Activated CD8-positive, alpha-beta memory T cell treated with anti-CD3 and anti-CD28 coated beads, Interleukin-2, amount 50 U/mL, for 24 hours (primary cell): ENCODE measurements around the gene ZNF598.
"Not testable (repeated sequence)": the region's sequence is repeated elsewhere in the genome, so short reads cannot be mapped to it uniquely, and the experiment has no call there.

Source experiments
- DNase-seq: peaks from one replicate; pipeline ENCODE4 v3.0.0-alpha.2; 2020; ENCODE audit errors: extremely low read depth

ZNF598 gene

GRCh38 chr16:2028620-2029220, 19.1 kb upstream of the ZNF598 start:
- no peak for DNase-seq

GRCh38 chr16:2028146-2028545, 18.5 kb upstream of the ZNF598 start:
- no peak for DNase-seq

GRCh38 chr16:2027024-2028010, 17.7 kb upstream of the ZNF598 start:
- no peak for DNase-seq

DNA sequence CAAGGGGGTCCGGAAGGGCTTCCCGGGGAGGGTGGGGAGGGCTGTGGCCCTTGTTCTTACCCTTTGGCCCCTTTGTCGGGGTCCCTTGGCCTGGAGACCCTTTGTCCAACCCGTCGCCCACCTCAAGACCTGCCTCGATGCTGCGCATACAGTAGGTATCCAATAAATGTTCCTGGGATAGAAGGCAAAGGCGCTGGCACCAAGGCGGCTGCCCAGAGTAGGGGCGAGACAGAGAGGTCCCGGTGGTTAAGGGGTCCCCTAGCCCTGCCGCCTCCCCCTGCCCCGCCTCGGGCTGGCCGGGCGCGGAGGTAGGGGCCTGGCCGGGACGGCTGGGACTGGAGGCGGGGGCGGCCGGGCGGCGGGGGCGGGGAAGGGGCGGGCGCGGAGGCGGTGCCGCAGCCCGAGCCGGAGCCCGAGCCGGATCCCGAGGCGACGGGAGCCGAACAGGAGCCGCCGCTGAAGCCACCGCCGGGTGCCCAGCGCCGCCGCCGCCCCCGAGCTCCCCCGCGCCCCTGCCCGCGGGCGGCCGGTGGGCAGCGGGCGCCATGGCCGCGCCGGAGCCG, 16.9 kb upstream of the ZNF598 start, which contains the start of gene NHERF2:
NHERF2 (plus strand) TSS at position 442 of the 563 bp plus-strand sequence; CDS start at position 546, 104 bp downstream.
- DNase-seq, result no peak

DNA sequence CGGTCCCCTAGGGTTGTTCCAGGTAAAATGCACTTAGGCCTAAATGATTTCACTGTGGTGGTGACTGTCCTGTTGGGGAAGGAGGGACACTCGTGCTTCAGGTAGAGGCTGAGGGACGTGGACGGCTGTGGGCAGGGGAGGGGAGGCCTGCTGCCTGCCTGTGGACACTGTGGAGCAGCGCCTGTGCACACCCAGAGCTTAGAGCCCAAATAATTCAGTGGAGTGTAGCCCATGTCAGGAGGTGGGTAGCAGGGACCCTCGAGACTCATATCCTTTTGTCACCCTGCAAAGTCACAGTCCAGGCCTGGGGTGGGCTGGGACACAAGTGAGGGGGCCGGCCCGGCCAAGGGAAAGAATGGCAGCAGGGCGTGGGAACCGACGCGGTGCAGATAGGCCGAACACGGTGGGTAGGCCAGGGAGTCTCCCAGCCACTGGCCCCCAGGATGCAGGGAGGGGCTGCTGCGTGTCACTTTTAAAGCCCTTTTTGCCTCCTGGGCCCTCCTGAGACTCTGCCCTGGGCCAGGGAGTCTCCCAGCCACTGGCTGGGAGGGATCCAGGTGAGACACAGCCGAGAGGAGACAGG, 16.3 kb upstream of the ZNF598 start:
- no peak for DNase-seq

DNA sequence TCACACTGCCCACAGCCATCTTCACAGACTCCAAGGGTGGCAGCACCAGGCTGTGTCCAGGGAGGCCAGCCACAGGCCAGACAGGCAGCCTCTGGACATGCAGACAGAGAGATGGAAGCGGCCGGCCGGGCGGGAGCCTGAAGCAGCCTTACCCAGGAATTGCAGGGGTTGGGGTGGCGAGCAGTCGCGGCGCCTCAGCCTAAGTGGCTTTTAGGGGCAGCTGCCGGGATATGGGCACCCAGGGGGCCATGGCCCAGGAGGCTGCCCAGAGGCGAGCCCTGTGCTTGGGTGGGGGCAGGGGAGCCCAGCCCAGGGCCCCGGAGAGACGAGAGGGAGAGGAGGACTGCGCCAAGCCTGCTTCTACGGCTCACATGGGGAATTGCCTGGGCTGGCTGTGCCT, 15.6 kb upstream of the ZNF598 start:
- no peak for DNase-seq

- no peak for DNase-seq
Measured at GRCh38 chr16:2024032-2024420, 14.4 kb upstream of the ZNF598 start.

- DNase-seq, result peak; percentile 77
Measured at GRCh38 chr16:2023092-2024031, 13.7 kb upstream of the ZNF598 start.

GRCh38 chr16:2022723-2023091, 13.1 kb upstream of the ZNF598 start:
- DNase-seq, result no peak

DNA sequence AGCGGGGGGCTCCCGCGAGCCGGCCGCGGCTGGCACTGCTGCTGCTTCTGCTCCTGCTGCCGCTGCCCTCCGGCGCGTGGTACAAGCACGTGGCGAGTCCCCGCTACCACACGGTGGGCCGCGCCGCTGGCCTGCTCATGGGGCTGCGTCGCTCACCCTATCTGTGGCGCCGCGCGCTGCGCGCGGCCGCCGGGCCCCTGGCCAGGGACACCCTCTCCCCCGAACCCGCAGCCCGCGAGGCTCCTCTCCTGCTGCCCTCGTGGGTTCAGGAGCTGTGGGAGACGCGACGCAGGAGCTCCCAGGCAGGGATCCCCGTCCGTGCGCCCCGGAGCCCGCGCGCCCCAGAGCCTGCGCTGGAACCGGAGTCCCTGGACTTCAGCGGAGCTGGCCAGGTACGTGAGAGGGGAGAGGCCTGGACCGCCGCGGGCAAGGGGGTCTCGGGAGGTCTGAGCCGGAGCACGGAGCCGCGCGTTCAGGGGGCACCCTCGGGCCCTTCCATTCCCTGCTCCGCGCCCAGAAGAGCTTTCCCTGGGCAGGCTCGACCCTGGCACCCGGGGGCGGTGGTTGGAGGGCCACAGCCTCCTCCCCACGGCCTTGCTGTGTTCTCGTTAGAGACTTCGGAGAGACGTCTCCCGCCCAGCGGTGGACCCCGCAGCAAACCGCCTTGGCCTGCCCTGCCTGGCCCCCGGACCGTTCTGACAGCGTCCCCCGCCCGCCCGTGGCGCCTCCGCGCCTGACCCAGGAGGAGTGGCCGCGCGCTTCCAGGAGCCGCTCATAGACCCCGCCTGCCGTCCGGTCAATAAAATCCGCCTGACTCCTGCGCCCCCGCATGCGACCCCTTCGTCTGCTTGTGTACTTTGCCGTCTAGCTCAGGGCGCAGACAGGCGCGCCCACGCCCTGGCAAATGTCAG, 10.6 kb upstream of the ZNF598 start:
- DNase-seq, result no peak

DNA sequence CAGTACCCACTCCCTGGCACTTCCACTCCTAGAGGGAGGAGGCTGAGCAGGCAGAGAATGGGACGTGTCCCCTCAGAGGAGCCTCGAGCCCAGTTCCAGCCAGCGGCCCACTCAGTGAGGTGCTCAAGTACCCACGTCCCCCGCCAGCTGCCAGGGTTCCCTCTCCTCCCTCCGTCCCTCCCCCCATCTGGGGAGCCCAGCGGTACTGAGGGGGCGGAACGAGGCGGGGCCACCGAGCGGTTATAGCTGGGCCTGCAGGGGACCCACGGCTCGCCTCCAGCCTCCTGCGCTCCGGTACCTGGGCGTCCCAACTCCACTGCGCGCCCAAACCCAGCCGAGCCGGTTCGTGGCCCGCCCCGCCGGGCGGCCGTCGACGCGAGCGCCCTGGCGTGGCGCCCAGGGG, 9.9 kb upstream of the ZNF598 start, which contains the start of gene NPW:
NPW (plus strand) TSS at position 268 of the 403 bp plus-strand sequence.
- no peak for DNase-seq

- DNase-seq, result no peak
Measured at GRCh38 chr16:2016407-2016922, 6.8 kb upstream of the ZNF598 start.

DNA sequence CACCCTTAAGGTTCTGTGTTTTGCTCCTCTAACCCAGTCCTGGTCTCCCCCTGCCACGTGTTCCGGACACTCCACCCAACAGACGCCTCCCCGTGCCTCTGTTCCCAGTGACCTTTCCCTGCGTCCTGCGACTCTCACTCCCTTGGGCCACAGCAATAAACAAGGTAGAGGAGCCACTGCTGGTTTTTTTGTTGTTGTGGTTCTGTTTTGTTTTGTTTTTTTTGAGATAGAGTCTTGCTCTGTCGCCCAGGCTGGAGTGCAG, 6.3 kb upstream of the ZNF598 start:
- no peak for DNase-seq

- no peak for DNase-seq
Measured at GRCh38 chr16:2015117-2015946, 5.7 kb upstream of the ZNF598 start.

DNA sequence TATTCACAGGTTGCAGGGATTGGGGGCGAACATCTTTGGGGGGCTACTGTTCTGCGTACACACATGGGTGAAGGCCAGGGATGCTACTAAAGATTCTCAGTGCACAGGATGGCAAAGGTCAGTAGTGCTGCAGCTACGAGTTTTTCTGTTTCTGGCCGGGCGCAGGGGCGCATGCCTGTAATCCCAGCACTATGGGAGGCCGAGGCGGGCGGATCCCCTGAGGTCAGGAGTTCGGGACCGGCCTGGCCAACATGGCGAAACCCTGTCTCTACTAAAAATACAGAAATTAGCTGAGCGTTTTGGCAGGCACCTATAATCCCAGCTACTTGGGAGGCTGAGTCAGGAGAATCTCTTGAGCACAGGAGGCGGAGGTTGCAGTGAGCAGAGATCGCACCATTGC, 3.9 kb upstream of the ZNF598 start:
- DNase-seq, result no peak

- not testable (repeated sequence) for DNase-seq
Measured at GRCh38 chr16:2011726-2012125, 2.1 kb upstream of the ZNF598 start.

- no peak for DNase-seq
Measured at GRCh38 chr16:2009164-2009711, 383 bp downstream of the ZNF598 start.

- no peak for DNase-seq
Measured at GRCh38 chr16:2008631-2009163, 924 bp downstream of the ZNF598 start.
